ENCODE data around the gene PCDHB6. TPM values are rescaled to one million over a fixed set of nuclear protein-coding genes. Genes with fewer than 3 reads are reported as not detected.
A peak's percentile ranks its signal among the peaks of the same experiment; 100 is the strongest.

Gene PCDHB6
- total and polyA plus RNA-seq, 2 of the 13 experiments (the other 11 are each of a cell fraction or from before 2014, with no cell fraction given), result 0.01 to 0.04 TPM

DNA sequence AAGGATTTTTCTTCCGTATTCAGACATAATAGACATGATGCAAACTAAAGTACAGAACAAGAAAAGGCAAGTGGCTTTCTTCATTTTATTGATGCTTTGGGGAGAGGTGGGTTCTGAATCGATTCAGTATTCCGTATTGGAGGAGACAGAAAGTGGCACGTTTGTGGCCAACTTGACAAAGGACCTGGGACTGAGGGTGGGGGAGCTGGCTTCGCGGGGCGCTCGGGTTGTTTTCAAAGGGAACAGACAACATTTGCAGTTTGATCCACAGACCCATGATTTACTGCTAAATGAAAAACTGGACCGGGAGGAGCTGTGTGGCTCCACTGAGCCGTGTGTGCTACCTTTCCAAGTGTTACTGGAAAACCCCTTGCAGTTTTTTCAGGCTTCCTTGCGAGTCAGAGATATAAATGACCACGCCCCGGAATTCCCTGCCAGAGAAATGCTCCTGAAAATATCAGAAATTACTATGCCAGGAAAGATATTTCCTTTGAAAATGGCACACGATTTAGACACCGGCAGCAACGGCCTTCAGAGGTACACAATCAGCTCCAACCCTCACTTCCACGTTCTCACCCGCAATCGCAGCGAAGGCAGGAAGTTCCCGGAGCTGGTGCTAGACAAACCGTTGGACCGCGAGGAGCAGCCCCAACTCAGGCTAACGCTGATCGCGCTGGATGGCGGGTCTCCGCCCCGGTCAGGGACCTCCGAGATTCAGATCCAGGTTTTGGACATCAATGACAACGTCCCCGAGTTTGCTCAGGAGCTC is 551 bp downstream of the PCDHB6 start:
- no TSS peak for BruUV-seq (replicated peaks)
- peak overlapping the region; percentile 67 for H3K4me2 ChIP-seq (ENCODE audit: low read depth, low read length)
- peak overlapping the region in 2 of 3 experiments; percentile 18 to 47; a peak in 2 of 6 replicates for H3K4me3 ChIP-seq (replicated peaks in 1 of 3; ENCODE audit: insufficient read depth in 1 of 3, low read depth in 2 of 3, low read length in 3 of 3)
- ChIA-PET POLR2A (no interaction called here), CTCF (ENCODE audit: low intra/inter-chr PET ratio, low total read pairs) (interaction anchor here (1.2 kb wide), 1 partner anchor 414 kb away, joined by 3 read pairs; no protein-coding TSS in a partner anchor)
- 32% methylated on average over 20 of the region's 33 CpGs for WGBS (ENCODE audit: low lambda C conversion rate)
- H3K79me2 ChIP-seq (ENCODE audit: insufficient read depth, low read length), result no peaks in the 10 kb centered on the region
- no peak overlapping the region for H3K9ac ChIP-seq (ENCODE audit: insufficient read depth, low read depth, low read length)
- DNase-seq (ENCODE audit: low spot score), result no peak
- no peaks in the 10 kb centered on the region for H3K9me3 ChIP-seq (ENCODE audit: low read length)
- H3K27me3 ChIP-seq (ENCODE audit: control insufficient read depth in 1 of 2, insufficient read depth in 2 of 2, low read length in 2 of 2), result peaks cover 0 to 10% of the 10 kb centered on the region in 2 experiments; a peak in 1 of 5 replicates
- peak overlapping the region; percentile 64 for H2AFZ ChIP-seq (ENCODE audit: low read length)
- H3K27ac ChIP-seq (ENCODE audit: extremely low read length, insufficient read depth, low read length), result no peak overlapping the region
- no peak for TF ChIP-seq ZNF431 (CRISPR knock-in tag; IDR thresholded peaks at IDR 0.05; ENCODE audit: borderline replicate concordance, low read depth)
- TF ChIP-seq, protein P1, sequence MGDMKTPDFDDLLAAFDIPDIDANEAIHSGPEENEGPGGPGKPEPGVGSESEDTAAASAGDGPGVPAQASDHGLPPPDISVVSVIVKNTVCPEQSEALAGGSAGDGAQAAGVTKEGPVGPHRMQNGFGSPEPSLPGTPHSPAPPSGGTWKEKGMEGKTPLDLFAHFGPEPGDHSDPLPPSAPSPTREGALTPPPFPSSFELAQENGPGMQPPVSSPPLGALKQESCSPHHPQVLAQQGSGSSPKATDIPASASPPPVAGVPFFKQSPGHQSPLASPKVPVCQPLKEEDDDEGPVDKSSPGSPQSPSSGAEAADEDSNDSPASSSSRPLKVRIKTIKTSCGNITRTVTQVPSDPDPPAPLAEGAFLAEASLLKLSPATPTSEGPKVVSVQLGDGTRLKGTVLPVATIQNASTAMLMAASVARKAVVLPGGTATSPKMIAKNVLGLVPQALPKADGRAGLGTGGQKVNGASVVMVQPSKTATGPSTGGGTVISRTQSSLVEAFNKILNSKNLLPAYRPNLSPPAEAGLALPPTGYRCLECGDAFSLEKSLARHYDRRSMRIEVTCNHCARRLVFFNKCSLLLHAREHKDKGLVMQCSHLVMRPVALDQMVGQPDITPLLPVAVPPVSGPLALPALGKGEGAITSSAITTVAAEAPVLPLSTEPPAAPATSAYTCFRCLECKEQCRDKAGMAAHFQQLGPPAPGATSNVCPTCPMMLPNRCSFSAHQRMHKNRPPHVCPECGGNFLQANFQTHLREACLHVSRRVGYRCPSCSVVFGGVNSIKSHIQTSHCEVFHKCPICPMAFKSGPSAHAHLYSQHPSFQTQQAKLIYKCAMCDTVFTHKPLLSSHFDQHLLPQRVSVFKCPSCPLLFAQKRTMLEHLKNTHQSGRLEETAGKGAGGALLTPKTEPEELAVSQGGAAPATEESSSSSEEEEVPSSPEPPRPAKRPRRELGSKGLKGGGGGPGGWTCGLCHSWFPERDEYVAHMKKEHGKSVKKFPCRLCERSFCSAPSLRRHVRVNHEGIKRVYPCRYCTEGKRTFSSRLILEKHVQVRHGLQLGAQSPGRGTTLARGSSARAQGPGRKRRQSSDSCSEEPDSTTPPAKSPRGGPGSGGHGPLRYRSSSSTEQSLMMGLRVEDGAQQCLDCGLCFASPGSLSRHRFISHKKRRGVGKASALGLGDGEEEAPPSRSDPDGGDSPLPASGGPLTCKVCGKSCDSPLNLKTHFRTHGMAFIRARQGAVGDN (CRISPR knock-in tag; IDR thresholded peaks at IDR 0.05), result peak; percentile 23; the same call in 1 of the 2 replicates
- TF ChIP-seq, protein P2, sequence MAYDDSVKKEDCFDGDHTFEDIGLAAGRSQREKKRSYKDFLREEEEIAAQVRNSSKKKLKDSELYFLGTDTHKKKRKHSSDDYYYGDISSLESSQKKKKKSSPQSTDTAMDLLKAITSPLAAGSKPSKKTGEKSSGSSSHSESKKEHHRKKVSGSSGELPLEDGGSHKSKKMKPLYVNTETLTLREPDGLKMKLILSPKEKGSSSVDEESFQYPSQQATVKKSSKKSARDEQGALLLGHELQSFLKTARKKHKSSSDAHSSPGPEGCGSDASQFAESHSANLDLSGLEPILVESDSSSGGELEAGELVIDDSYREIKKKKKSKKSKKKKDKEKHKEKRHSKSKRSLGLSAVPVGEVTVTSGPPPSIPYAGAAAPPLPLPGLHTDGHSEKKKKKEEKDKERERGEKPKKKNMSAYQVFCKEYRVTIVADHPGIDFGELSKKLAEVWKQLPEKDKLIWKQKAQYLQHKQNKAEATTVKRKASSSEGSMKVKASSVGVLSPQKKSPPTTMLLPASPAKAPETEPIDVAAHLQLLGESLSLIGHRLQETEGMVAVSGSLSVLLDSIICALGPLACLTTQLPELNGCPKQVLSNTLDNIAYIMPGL (CRISPR knock-in tag; IDR thresholded peaks at IDR 0.05; ENCODE audit: borderline replicate concordance in 1 of 2, low read depth in 1 of 2), result peak in 1 of 2 experiments; percentile 9; a peak in 1 of 4 replicates
- no peak for TF ChIP-seq ATRX (CRISPR knock-in tag; IDR thresholded peaks at IDR 0.05; ENCODE audit: borderline replicate concordance)
- 0 out of 2 replicates have a peak, but pooled peaks have one; percentile 9 for TF ChIP-seq ISL2 (CRISPR knock-in tag; IDR thresholded peaks at IDR 0.05)
- intact Hi-C loops (cut with micrococcal nuclease; ENCODE audit: unreplicated experiment) (loop anchor here (2.0 kb wide), 1 partner anchor 66 kb away; no protein-coding TSS in a partner anchor), in situ Hi-C loops (cut with HindIII; ENCODE audit: extremely low pct_ligation_motif_present, low pct_unique_long_range_greater_than_20kb) (no loop called here)
- no peaks in the 10 kb centered on the region for H4K20me1 ChIP-seq (ENCODE audit: insufficient read depth, low read length)
- H3K36me3 ChIP-seq (replicated peaks in 1 of 2; ENCODE audit: control insufficient read depth in 1 of 2, insufficient read depth in 2 of 2, low read length in 2 of 2), result no peaks in the 10 kb centered on the region
- FAIRE-seq, result no peak
- peak; percentile 67 for ATAC-seq
- H3K4me1 ChIP-seq (ENCODE audit: insufficient read depth, low read length), result peaks cover 7% of the 10 kb centered on the region; the same call in 1 of the 2 replicates
